ENCODE results near the gene CD164L2. TPM values are rescaled to one million over a fixed set of nuclear protein-coding genes. Genes with fewer than 3 reads are reported as not detected.
"Not testable (repeated sequence)": the region's sequence is repeated elsewhere in the genome, so short reads cannot be mapped to it uniquely, and the experiment has no call there.

Gene CD164L2
- total RNA-seq, 1 donor from 2014 or later: 0.41 TPM

DNA sequence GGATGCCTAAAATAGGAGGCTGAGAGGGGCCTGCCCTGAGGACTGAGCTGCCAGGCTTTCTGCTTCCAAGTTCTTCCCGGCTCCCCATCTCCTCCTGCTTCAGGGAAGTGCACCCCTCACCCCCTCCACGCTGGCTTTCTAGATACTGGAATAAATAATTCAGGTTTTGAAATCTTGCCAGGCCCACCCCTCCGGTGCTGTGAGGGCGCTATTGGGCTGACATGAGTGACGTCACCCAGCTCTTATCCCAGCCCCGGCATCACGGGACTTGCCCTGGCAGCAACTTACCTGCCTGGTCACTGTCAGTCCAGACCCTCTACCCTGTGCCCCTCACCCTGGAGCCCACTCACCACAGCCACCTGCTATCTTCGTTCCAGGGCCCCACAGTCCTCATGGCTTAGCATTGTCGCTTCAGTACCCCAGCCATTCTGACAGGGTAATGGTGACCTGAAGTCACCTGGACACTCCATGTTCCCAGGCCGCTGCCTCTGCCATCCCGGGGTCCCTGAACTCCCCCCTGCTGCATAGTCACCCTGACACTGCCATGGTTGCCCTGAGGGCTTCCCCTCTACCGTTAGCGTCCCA, 8.5 kb upstream of the CD164L2 start:
- peak overlapping the region; percentile 88 for H3K27ac Mint-ChIP-seq
- no peak for DNase-seq (ENCODE audit: extremely low spot score, unreplicated experiment)

DNA sequence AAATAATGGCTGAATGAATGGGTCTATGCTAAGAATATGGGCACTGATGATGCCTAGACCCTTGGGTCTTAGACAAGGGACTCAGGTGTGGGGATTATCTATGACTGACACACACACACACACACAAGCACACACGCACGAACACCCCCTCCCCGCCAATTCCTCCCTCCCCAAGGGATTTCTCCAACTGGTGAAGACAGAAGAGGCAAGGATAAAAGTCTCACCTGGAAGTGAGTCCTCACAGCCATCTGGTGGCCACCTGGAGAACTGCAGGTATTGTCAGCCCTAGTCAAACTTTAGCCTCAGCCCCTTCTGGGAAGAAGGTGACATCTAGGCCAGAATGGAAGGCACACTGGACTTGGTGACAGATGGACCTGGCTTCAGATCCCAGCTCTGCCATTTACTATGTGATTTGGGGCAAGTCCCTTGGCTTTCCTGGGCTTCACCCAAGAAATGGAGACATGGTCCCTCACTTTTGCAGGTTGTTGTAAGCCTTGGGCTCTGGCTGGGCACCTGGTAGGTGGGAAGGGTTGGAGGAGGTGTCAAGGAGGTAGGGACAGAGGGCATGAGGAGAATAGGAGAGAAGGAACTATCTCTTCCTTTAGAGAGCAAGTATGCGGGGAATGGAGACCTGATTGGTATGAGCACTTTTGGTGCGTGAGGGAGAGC, 5.3 kb upstream of the CD164L2 start:
- H3K4me3 Mint-ChIP-seq: peak overlapping the region; percentile 7
- H3K9me3 Mint-ChIP-seq: no peaks in the 10 kb centered on the region
- H3K4me1 Mint-ChIP-seq (ENCODE audit: unreplicated experiment): peaks cover 12% of the 10 kb centered on the region
- H3K27me3 Mint-ChIP-seq: peaks cover 13% of the 10 kb centered on the region
- TF ChIP-seq, protein P1, sequence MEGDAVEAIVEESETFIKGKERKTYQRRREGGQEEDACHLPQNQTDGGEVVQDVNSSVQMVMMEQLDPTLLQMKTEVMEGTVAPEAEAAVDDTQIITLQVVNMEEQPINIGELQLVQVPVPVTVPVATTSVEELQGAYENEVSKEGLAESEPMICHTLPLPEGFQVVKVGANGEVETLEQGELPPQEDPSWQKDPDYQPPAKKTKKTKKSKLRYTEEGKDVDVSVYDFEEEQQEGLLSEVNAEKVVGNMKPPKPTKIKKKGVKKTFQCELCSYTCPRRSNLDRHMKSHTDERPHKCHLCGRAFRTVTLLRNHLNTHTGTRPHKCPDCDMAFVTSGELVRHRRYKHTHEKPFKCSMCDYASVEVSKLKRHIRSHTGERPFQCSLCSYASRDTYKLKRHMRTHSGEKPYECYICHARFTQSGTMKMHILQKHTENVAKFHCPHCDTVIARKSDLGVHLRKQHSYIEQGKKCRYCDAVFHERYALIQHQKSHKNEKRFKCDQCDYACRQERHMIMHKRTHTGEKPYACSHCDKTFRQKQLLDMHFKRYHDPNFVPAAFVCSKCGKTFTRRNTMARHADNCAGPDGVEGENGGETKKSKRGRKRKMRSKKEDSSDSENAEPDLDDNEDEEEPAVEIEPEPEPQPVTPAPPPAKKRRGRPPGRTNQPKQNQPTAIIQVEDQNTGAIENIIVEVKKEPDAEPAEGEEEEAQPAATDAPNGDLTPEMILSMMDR (conservative IDR thresholded peaks at IDR 0.05): peak; percentile 86
- peak overlapping the region; percentile 86 for H3K27ac Mint-ChIP-seq
- DNase-seq (ENCODE audit: extremely low spot score, unreplicated experiment): no peak
- H3K36me3 Mint-ChIP-seq: no peaks in the 10 kb centered on the region

More for the DNA sequence above, 8.5 kb upstream of the CD164L2 start:
- H3K36me3 Mint-ChIP-seq: no peaks in the 10 kb centered on the region
- peak overlapping the region; percentile 89 for H3K4me3 Mint-ChIP-seq
- no peaks in the 10 kb centered on the region for H3K9me3 Mint-ChIP-seq
- TF ChIP-seq, protein P1 (conservative IDR thresholded peaks at IDR 0.05): no peak
- peaks cover 13% of the 10 kb centered on the region for H3K27me3 Mint-ChIP-seq
- peaks cover 23% of the 10 kb centered on the region for H3K4me1 Mint-ChIP-seq (ENCODE audit: unreplicated experiment)

DNA sequence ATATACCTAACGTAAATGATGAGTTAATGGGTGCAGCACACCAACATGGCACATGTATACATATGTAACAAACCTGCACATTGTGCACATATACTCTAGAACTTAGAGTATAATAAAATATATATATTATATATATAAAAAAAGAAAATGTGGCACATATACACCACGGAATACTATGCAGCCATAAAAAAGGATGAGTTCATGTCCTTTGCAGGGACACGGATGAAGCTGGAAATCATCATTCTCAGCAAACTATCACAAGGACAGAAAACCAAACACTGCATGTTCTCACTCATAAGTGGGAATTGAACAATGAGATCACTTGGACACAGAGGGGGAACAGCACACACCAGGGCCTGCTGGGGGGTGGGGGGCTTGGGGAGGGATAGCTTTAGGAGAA, 1.7 kb upstream of the CD164L2 start:
- not testable (repeated sequence) for H3K27ac Mint-ChIP-seq; H3K36me3 Mint-ChIP-seq; H3K4me1 Mint-ChIP-seq (ENCODE audit: unreplicated experiment); H3K4me3 Mint-ChIP-seq; DNase-seq (ENCODE audit: extremely low spot score, unreplicated experiment); H3K9me3 Mint-ChIP-seq
- H3K27me3 Mint-ChIP-seq: peaks cover 12% of the 10 kb centered on the region

DNA sequence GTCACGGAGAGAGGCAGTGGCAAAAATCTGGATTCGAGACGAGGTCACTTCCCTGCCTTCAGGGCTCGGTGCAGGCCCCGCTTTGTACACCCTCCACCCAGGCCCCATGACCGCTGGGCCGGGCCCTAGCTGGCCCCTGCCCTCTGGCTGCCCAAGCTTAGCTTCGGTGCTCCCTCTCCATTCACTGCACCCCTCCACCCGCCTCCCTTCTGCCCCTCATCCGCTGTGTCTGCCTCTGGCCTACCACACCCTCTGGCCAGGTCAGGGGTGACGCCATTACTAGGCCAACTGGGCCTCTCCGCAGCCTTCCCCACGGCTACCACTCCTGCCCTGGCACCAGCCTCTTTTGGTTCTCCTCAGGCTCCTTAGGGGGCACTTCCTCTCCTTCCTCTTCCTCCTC, 528 bp upstream of the CD164L2 start:
- no peak for DNase-seq (ENCODE audit: extremely low spot score, unreplicated experiment)
- H3K4me3 Mint-ChIP-seq: no peak overlapping the region
- no peak overlapping the region for H3K27ac Mint-ChIP-seq
- TF ChIP-seq, protein P1 (conservative IDR thresholded peaks at IDR 0.05): no peak
- peaks cover 15% of the 10 kb centered on the region for H3K27me3 Mint-ChIP-seq
- no peaks in the 10 kb centered on the region for H3K36me3 Mint-ChIP-seq
- peaks cover 6% of the 10 kb centered on the region for H3K4me1 Mint-ChIP-seq (ENCODE audit: unreplicated experiment)
- H3K9me3 Mint-ChIP-seq: no peaks in the 10 kb centered on the region

DNA sequence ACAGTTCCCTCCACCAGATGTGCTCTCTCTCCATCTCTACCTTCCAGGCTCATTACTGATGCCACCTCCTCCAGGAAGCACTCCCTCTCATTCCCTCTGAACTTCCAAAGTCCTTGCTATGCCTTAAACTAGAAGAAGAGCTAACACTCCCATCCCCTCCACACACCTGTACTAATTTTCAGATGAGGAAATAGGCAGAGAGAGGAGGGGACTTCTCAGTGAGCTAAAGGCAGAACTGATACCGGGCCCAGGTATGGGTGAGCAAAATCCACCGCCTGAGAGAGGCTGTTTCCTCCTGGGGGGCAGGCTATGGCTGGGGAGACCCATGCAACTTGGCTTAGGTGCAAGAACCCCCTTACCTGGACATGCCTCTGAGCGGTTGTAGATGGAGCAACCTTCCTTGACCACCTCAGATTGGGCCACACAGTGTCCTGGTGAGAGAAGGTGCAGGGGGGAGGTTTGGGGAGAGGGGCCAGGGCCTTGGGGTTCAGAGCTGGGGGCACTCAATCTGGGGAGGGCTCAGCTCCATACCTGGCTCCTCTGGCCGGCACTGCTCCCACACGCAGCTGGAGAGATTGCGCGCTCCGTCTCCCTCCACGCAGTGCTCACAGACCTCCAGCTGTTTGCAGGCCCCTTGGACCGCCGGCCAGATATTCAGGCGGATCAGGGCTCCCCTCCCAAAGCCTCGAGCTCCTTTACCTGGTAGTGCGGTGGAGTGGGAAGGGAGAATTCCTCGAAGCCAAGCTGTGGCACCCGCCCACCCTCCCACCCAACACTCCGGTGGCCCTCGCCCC, 967 bp downstream of the CD164L2 start:
- Mint-ChIP-seq H3K4me1 (ENCODE audit: unreplicated experiment) (peaks cover 3% of the 10 kb centered on the region), H3K36me3 (no peaks in the 10 kb centered on the region), H3K4me3 (no peak overlapping the region), H3K27ac (no peak overlapping the region), H3K27me3 (peaks cover 12% of the 10 kb centered on the region), H3K9me3 (no peaks in the 10 kb centered on the region)
- no peak for DNase-seq (ENCODE audit: extremely low spot score, unreplicated experiment)
- TF ChIP-seq, protein P1 (conservative IDR thresholded peaks at IDR 0.05): no peak

Data from type B pancreatic cell (in vitro differentiated cells).